ENCODE results near the gene DNMT3L.

- TF ChIP-seq POLR2AphosphoS5 (IDR thresholded peaks at IDR 0.05; ENCODE audit: low read depth): no peak
- TF ChIP-seq CTCF (conservative IDR thresholded peaks at IDR 0.05; ENCODE audit: low read depth in 2 of 2): no peak
- no peak for TF ChIP-seq EZH2phosphoT487 (IDR thresholded peaks at IDR 0.05; ENCODE audit: unreplicated experiment)
- no peak for TF ChIP-seq REST (IDR thresholded peaks at IDR 0.05; ENCODE audit: unreplicated experiment)
- no peak for TF ChIP-seq ETS1 (IDR thresholded peaks at IDR 0.05)
- TF ChIP-seq EZH2 (IDR thresholded peaks at IDR 0.05; ENCODE audit: low read depth, unreplicated experiment): no peak
- no peak for TF ChIP-seq NANOG (IDR thresholded peaks at IDR 0.05; ENCODE audit: borderline replicate concordance)
- TF ChIP-seq ZNF114 (CRISPR knock-in tag; IDR thresholded peaks at IDR 0.05): no peak
- no peak for TF ChIP-seq STAT1 (IDR thresholded peaks at IDR 0.05; ENCODE audit: unreplicated experiment)
- no peak for TF ChIP-seq ZNF331 (CRISPR knock-in tag; IDR thresholded peaks at IDR 0.05; ENCODE audit: low read depth)
- no peak for TF ChIP-seq JUNB (IDR thresholded peaks at IDR 0.05; ENCODE audit: unreplicated experiment)
Observed at GRCh38 chr21:44199448-44199847, 62.2 kb downstream of the DNMT3L start.

Measured in GM23338 (cell line).